DMS 273 treated with DMSO at 0.1 percent for 48 hours (cell line): Measurements from ENCODE around the gene FBXL4.

Experiments used
- DNase-seq: peaks from one replicate; lab custom pipeline; 2025; lab: John Stamatoyannopoulos, UW

Gene FBXL4

GRCh38 chr6:98824902-98825599, 122.7 kb downstream of the FBXL4 start:
- DNase-seq, result no peak

GRCh38 chr6:98824162-98824901, 123.4 kb downstream of the FBXL4 start:
- no peak for DNase-seq

GRCh38 chr6:98823428-98824161, 124.2 kb downstream of the FBXL4 start:
- DNase-seq, result no peak

GRCh38 chr6:98821756-98822405, 125.9 kb downstream of the FBXL4 start:
- no peak for DNase-seq
